Stimulated activated CD4-positive, alpha-beta T cell treated with anti-CD3 and anti-CD28 coated beads, Interleukin-4, amount 100 ng/mL, for 24 hours (primary cell): ENCODE results near the gene UMODL1.
A peak's percentile ranks its signal among the peaks of the same experiment; 100 is the strongest.

Source experiments
- DNase-seq: peaks from one replicate; pipeline ENCODE4 v3.0.0-alpha.2; 2020

The UMODL1 gene

GRCh38 chr21:42135386-42136052, 64.4 kb downstream of the UMODL1 start:
- no peak for DNase-seq

- no peak for DNase-seq
These were observed 66.2 kb downstream of the UMODL1 start for GRCh38 chr21:42137191-42137904.

GRCh38 chr21:42140196-42140934, 69.2 kb downstream of the UMODL1 start:
- no peak for DNase-seq

- no peak for DNase-seq
These were observed 70.5 kb downstream of the UMODL1 start for GRCh38 chr21:42141643-42142042.

- DNase-seq, result no peak
These were observed 71.0 kb downstream of the UMODL1 start for GRCh38 chr21:42142141-42142540.

GRCh38 chr21:42142627-42143026, 71.5 kb downstream of the UMODL1 start:
- DNase-seq, result no peak

GRCh38 chr21:42143111-42143510, 72.0 kb downstream of the UMODL1 start:
- no peak for DNase-seq

GRCh38 chr21:42144221-42144620, 73.1 kb downstream of the UMODL1 start:
- DNase-seq, result no peak

GRCh38 chr21:42144679-42145568, 73.8 kb downstream of the UMODL1 start:
- DNase-seq, result no peak

- peak; percentile 71 for DNase-seq
These were observed 74.6 kb downstream of the UMODL1 start for GRCh38 chr21:42145569-42146272.

GRCh38 chr21:42146273-42146805, 75.2 kb downstream of the UMODL1 start:
- DNase-seq, result no peak

GRCh38 chr21:42146821-42147220, 75.7 kb downstream of the UMODL1 start:
- DNase-seq, result no peak

GRCh38 chr21:42147386-42148020, 76.4 kb downstream of the UMODL1 start:
- no peak for DNase-seq

GRCh38 chr21:42148097-42148496, 77.0 kb downstream of the UMODL1 start:
- DNase-seq, result no peak

- DNase-seq, result no peak
These were observed 77.5 kb downstream of the UMODL1 start for GRCh38 chr21:42148584-42148983.

GRCh38 chr21:42149656-42150473, 78.7 kb downstream of the UMODL1 start:
- DNase-seq, result no peak

- no peak for DNase-seq
These were observed 79.5 kb downstream of the UMODL1 start for GRCh38 chr21:42150474-42151085.

GRCh38 chr21:42151148-42151947, 80.2 kb downstream of the UMODL1 start:
- no peak for DNase-seq

GRCh38 chr21:42151948-42152220, 80.8 kb downstream of the UMODL1 start:
- no peak for DNase-seq
